K562 (cell line): ENCODE measurements around the gene FYB1. TPM values are rescaled to one million over a fixed set of nuclear protein-coding genes. Genes with fewer than 3 reads are reported as not detected.

ENCODE experiments used
- ARHGAP35 ChIP-seq: fragments of 450-650 bp; IDR thresholded peaks from 2 replicates; pipeline ENCODE4 v1.6.1; 2018; ENCODE audit not compliant: partially characterized antibody
- ATF1 ChIP-seq, 2 experiments: fragments of 450-650 bp in 1 of 2; IDR thresholded peaks; 2 replicates each; pipeline ENCODE4 v1.6.1; 2016; ENCODE audit warnings: missing compliant biosample characterization in 1 of 2, missing genetic modification characterization in 1 of 2
- BRD9 ChIP-seq: fragments of 450-650 bp; IDR thresholded peaks from 2 replicates; pipeline ENCODE4 v1.6.1; 2018; ENCODE audit warnings: low read depth; ENCODE audit not compliant: partially characterized antibody
- KLF6 ChIP-seq: fragments of 250-450 bp; sonication (Bioruptor Pico); IDR thresholded peaks from 2 replicates; pipeline ENCODE4 v1.4.0; 2020; ENCODE audit warnings: mild to moderate bottlenecking, moderate library complexity, borderline replicate concordance
- NFIX ChIP-seq: fragments of 250-450 bp; sonication (Bioruptor Pico); IDR thresholded peaks from 2 replicates; pipeline ENCODE4 v1.4.0; 2020; ENCODE audit warnings: low read depth, mild to moderate bottlenecking, moderate library complexity
- RBM34 ChIP-seq: fragments of 200-400 bp; formaldehyde crosslinking; IDR thresholded peaks from 2 replicates; pipeline ENCODE4 v1.6.1; 2018; ENCODE audit warnings: low read length, borderline replicate concordance; ENCODE audit not compliant: insufficient read depth
- RCOR1 ChIP-seq, 2 experiments: IDR thresholded peaks; 2 replicates each; pipeline ENCODE4 v1.6.1; 2012; ENCODE audit warnings: low read depth in 2 of 2, low read length in 2 of 2, borderline replicate concordance in 1 of 2, improper control_type of control experiment in 1 of 2
- REST ChIP-seq, 2 experiments: fragments of 450-650 bp; formaldehyde crosslinking in 1 of 2; IDR thresholded peaks; 2 replicates each; pipeline versions ENCODE4 v1.4.0 to v1.6.1; 2014 to 2020; ENCODE audit warnings: mild to moderate bottlenecking in 2 of 2, borderline replicate concordance in 1 of 2, low read depth in 1 of 2
- SAFB2 ChIP-seq: fragments of 200-400 bp; formaldehyde crosslinking; IDR thresholded peaks from 2 replicates; pipeline ENCODE4 v1.6.1; 2018; ENCODE audit warnings: borderline replicate concordance, low read length, low read depth, moderate library complexity; ENCODE audit not compliant: severe bottlenecking
- TAF15 ChIP-seq: fragments of 200-400 bp; formaldehyde crosslinking; IDR thresholded peaks from 2 replicates; pipeline ENCODE4 v1.6.1; 2017; ENCODE audit warnings: mild to moderate bottlenecking, low read depth, low read length, moderate library complexity
- ZNF217 ChIP-seq: sonication (generic); formaldehyde crosslinking; IDR thresholded peaks from 2 replicates; pipeline ENCODE4 v1.8.0; 2022; ENCODE audit warnings: mild to moderate bottlenecking, missing genetic modification reagents
- ZNF324 ChIP-seq: fragments of 250-450 bp; sonication (Bioruptor Pico); IDR thresholded peaks from 2 replicates; pipeline ENCODE4 v1.4.0; 2020; ENCODE audit warnings: mild to moderate bottlenecking
- polyA plus RNA-seq, 8 experiments: library from polyadenylated mRNA; depleted of rRNA in 4 of 8; stranded (reverse) in 5 of 8; unstranded in 3 of 8; fragments of >200 nt; fragmentation: Nextera tagmentation in 2 of 8; fragmentation: Illumina TruSeq in 1 of 8; extraction: Ambion mirVana in 2 of 8; extraction: Trizol in 1 of 8; gene quantifications; 2 replicates each; pipeline versions ENCODE4 v1.2.1 to v1.2.3, GENCODE V29; 2011 to 2014; ENCODE audit warnings: inconsistent platforms in 1 of 8, missing spikeins in 1 of 8
- total RNA-seq, 7 experiments: library from RNA; depleted of rRNA in 6 of 7; stranded (reverse); fragments of >200 nt in 6 of 7; fragmentation: Illumina TruSeq in 2 of 7; extraction: Trizol in 2 of 7; gene quantifications; 2 replicates each; pipeline versions ENCODE4 v1.2.1 to v1.2.3, GENCODE V29; 2011 to 2021; ENCODE audit warnings: low replicate concordance in 1 of 7
- TF ChIP-seq, protein P1 (sequence below): fragments of 250-450 bp; sonication (Bioruptor Pico); IDR thresholded peaks from 2 replicates; pipeline ENCODE4 v1.5.1; 2021; ENCODE audit warnings: mild to moderate bottlenecking

The FYB1 gene
- total and polyA plus RNA-seq, 9 of the 15 experiments (the other 6 are each of a cell fraction or from before 2014, with no cell fraction given), result 4.7 to 31.5 (median 9.7) TPM

- TF ChIP-seq SAFB2, result no peak
- no peak for TF ChIP-seq BRD9
- no peak for TF ChIP-seq TAF15
- no peak for TF ChIP-seq NFIX (CRISPR knock-in tag)
- TF ChIP-seq ZNF324 (CRISPR knock-in tag), result no peak
- no peak for TF ChIP-seq KLF6 (CRISPR knock-in tag)
- TF ChIP-seq RBM34, result no peak
- TF ChIP-seq, protein P1, sequence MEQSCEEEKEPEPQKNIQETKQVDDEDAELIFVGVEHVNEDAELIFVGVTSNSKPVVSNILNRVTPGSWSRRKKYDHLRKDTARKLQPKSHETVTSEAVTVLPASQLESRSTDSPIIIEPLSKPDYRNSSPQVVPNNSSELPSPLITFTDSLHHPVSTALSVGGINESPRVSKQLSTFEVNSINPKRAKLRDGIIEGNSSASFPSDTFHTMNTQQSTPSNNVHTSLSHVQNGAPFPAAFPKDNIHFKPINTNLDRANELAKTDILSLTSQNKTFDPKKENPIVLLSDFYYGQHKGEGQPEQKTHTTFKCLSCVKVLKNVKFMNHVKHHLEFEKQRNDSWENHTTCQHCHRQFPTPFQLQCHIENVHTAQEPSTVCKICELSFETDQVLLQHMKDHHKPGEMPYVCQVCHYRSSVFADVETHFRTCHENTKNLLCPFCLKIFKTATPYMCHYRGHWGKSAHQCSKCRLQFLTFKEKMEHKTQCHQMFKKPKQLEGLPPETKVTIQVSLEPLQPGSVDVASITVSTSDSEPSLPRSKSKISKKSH (CRISPR knock-in tag), result no peak
- TF ChIP-seq ZNF217 (CRISPR knock-in tag), result no peak
- TF ChIP-seq ATF1 (CRISPR knock-in tag; IDR thresholded peaks at IDR 0.05), result no peak
- TF ChIP-seq ATF1 (tag; IDR thresholded peaks at IDR 0.05), result no peak
- no peak for TF ChIP-seq ARHGAP35
- peak; percentile 47; the same call in 1 of the 2 replicates for TF ChIP-seq REST (IDR thresholded peaks at IDR 0.05; ENCODE audit: borderline replicate concordance)
- TF ChIP-seq REST (CRISPR knock-in tag; IDR thresholded peaks at IDR 0.05; ENCODE audit: low read depth), result no peak
- TF ChIP-seq RCOR1 (IDR thresholded peaks at IDR 0.05; ENCODE audit: borderline replicate concordance in 1 of 2, low read depth in 2 of 2, low read length in 2 of 2), result no peak
Observed at GRCh38 chr5:39215857-39216256, 3.5 kb downstream of the FYB1 start (continued).
